Measurements from ENCODE around the gene ZNF768. TPM values are rescaled to one million over a fixed set of nuclear protein-coding genes. Genes with fewer than 3 reads are reported as not detected.
"Not testable (repeated sequence)": the region's sequence is repeated elsewhere in the genome, so short reads cannot be mapped to it uniquely, and the experiment has no call there.

ZNF768 gene
- total RNA-seq, 1 donor from 2014 or later: 83.6 TPM

GRCh38 chr16:30484887-30485286 is 41.5 kb downstream of the ZNF768 start:
- Mint-ChIP-seq H3K36me3 (ENCODE audit: insufficient read depth) (no peaks in the 10 kb centered on the region), H3K4me1 (ENCODE audit: low read depth) (peaks cover 4% of the 10 kb centered on the region), H3K27ac (no peak overlapping the region), H3K4me3 (ENCODE audit: low read depth) (no peak overlapping the region), H3K9me3 (ENCODE audit: low read depth) (no peaks in the 10 kb centered on the region), H3K27me3 (no peaks in the 10 kb centered on the region)
- DNase-seq (ENCODE audit: low spot score, unreplicated experiment): no peak
- TF ChIP-seq CTCF (IDR thresholded peaks at IDR 0.05; ENCODE audit: unreplicated experiment): no peak

GRCh38 chr16:30482366-30482765 is 44.0 kb downstream of the ZNF768 start:
- TF ChIP-seq CTCF (IDR thresholded peaks at IDR 0.05; ENCODE audit: unreplicated experiment): no peak
- Mint-ChIP-seq H3K36me3 (ENCODE audit: insufficient read depth) (no peaks in the 10 kb centered on the region), H3K9me3 (ENCODE audit: low read depth) (no peaks in the 10 kb centered on the region), H3K4me1 (ENCODE audit: low read depth) (no peaks in the 10 kb centered on the region), H3K27me3 (no peaks in the 10 kb centered on the region), H3K27ac (no peak overlapping the region), H3K4me3 (ENCODE audit: low read depth) (no peak overlapping the region)
- no peak for DNase-seq (ENCODE audit: low spot score, unreplicated experiment)

- H3K4me3 Mint-ChIP-seq (ENCODE audit: low read depth): no peak overlapping the region
- no peak for DNase-seq (ENCODE audit: low spot score, unreplicated experiment)
- no peak for TF ChIP-seq CTCF (IDR thresholded peaks at IDR 0.05; ENCODE audit: unreplicated experiment)
- no peaks in the 10 kb centered on the region for H3K27me3 Mint-ChIP-seq
- no peaks in the 10 kb centered on the region for H3K36me3 Mint-ChIP-seq (ENCODE audit: insufficient read depth)
- H3K27ac Mint-ChIP-seq: no peak overlapping the region
- no peaks in the 10 kb centered on the region for H3K4me1 Mint-ChIP-seq (ENCODE audit: low read depth)
- H3K9me3 Mint-ChIP-seq (ENCODE audit: low read depth): no peaks in the 10 kb centered on the region
Measured at GRCh38 chr16:30481381-30481780, 45.0 kb downstream of the ZNF768 start.

- no peaks in the 10 kb centered on the region for H3K36me3 Mint-ChIP-seq (ENCODE audit: insufficient read depth)
- no peak overlapping the region for H3K4me3 Mint-ChIP-seq (ENCODE audit: low read depth)
- H3K4me1 Mint-ChIP-seq (ENCODE audit: low read depth): no peaks in the 10 kb centered on the region
- H3K27me3 Mint-ChIP-seq: no peaks in the 10 kb centered on the region
- no peaks in the 10 kb centered on the region for H3K9me3 Mint-ChIP-seq (ENCODE audit: low read depth)
- DNase-seq (ENCODE audit: low spot score, unreplicated experiment): no peak
- H3K27ac Mint-ChIP-seq: no peak overlapping the region
- no peak for TF ChIP-seq CTCF (IDR thresholded peaks at IDR 0.05; ENCODE audit: unreplicated experiment)
Measured at GRCh38 chr16:30478766-30479478, 47.4 kb downstream of the ZNF768 start.

GRCh38 chr16:30477773-30478172 is 48.6 kb downstream of the ZNF768 start:
- not testable (repeated sequence) for H3K36me3 Mint-ChIP-seq (ENCODE audit: insufficient read depth); H3K27ac Mint-ChIP-seq; H3K9me3 Mint-ChIP-seq (ENCODE audit: low read depth); H3K4me1 Mint-ChIP-seq (ENCODE audit: low read depth); H3K27me3 Mint-ChIP-seq; DNase-seq (ENCODE audit: low spot score, unreplicated experiment); H3K4me3 Mint-ChIP-seq (ENCODE audit: low read depth)

- TF ChIP-seq CTCF (IDR thresholded peaks at IDR 0.05; ENCODE audit: unreplicated experiment): no peak
- H3K27ac Mint-ChIP-seq: no peak overlapping the region
- no peak for DNase-seq (ENCODE audit: low spot score, unreplicated experiment)
- no peaks in the 10 kb centered on the region for H3K27me3 Mint-ChIP-seq
- no peaks in the 10 kb centered on the region for H3K36me3 Mint-ChIP-seq (ENCODE audit: insufficient read depth)
- H3K9me3 Mint-ChIP-seq (ENCODE audit: low read depth): no peaks in the 10 kb centered on the region
- H3K4me3 Mint-ChIP-seq (ENCODE audit: low read depth): no peak overlapping the region
- H3K4me1 Mint-ChIP-seq (ENCODE audit: low read depth): no peaks in the 10 kb centered on the region
Measured at GRCh38 chr16:30476991-30477390, 49.4 kb downstream of the ZNF768 start.
